Transverse colon (tissue), 4 donors: Measurements from ENCODE around the gene EYS.

ENCODE experiments used
- EP300 ChIP-seq: sonication (generic); formaldehyde crosslinking; IDR thresholded peaks from one replicate; pipeline ENCODE4 v1.6.1; 2017; ENCODE audit warnings: antibody characterized with exemption, low read depth
- POLR2A ChIP-seq: fragments of 450-650 bp; IDR thresholded peaks from one replicate; pipeline ENCODE4 v1.6.1; 2016; ENCODE audit warnings: antibody characterized with exemption, mild to moderate bottlenecking, moderate library complexity
- POLR2AphosphoS5 ChIP-seq, 3 donors: sonication (generic); formaldehyde crosslinking; IDR thresholded peaks; one replicate each; pipeline ENCODE4 v1.6.1; 2016; ENCODE audit warnings: antibody characterized with exemption in 3 of 3
- TF ChIP-seq, protein P1 (sequence below), 5 experiments: fragments of 200-600 bp in 3 of 5; fragments of 450-650 bp in 2 of 5; sonication (generic) in 3 of 5; IDR thresholded peaks; 1 replicate in 2 of 5; 2 replicates in 3 of 5; pipeline ENCODE4 v1.5.1; 2016 to 2017; ENCODE audit warnings: antibody characterized with exemption in 5 of 5, inconsistent platforms in 3 of 5, mild to moderate bottlenecking in 2 of 5, moderate library complexity in 1 of 5

DNA sequence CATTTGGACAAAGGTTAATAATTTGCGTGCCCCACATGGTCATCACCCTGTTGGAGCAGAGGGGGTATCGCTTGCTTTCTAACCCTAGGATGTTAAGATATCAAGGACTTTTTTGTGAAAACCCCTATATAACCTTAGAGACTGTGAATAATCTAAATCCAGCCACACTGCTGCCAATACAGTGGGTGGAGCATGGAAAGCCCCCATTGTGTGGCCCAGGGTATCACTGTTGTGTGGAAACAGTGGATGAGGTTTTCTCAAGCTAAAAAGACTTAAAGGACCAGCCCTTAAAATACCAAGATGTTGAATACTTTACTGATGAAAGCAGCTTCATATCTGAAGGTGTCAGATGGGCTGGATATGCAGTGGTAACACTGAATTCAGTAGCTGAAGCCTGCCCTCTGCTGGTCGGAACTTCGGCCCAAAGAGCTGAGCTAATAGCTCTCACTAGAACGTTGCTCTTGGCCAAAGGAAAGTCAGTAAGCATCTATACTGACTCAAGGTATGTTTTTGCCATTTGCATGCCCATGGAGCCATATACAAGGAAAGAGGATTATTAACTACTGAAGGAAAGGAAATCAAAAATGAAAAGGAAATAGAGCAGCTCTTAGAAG is 1376.2 kb downstream of the EYS start:
- TF ChIP-seq, protein P1, sequence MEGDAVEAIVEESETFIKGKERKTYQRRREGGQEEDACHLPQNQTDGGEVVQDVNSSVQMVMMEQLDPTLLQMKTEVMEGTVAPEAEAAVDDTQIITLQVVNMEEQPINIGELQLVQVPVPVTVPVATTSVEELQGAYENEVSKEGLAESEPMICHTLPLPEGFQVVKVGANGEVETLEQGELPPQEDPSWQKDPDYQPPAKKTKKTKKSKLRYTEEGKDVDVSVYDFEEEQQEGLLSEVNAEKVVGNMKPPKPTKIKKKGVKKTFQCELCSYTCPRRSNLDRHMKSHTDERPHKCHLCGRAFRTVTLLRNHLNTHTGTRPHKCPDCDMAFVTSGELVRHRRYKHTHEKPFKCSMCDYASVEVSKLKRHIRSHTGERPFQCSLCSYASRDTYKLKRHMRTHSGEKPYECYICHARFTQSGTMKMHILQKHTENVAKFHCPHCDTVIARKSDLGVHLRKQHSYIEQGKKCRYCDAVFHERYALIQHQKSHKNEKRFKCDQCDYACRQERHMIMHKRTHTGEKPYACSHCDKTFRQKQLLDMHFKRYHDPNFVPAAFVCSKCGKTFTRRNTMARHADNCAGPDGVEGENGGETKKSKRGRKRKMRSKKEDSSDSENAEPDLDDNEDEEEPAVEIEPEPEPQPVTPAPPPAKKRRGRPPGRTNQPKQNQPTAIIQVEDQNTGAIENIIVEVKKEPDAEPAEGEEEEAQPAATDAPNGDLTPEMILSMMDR (IDR thresholded peaks at IDR 0.05), result peak; percentile 50 to 71 (median 64)
- TF ChIP-seq POLR2A, result no peak
- no peak for TF ChIP-seq POLR2AphosphoS5 (IDR thresholded peaks at IDR 0.05)
- TF ChIP-seq EP300, result no peak
